NOMO-1 treated with dmso at 0.1 percent for 144 hours (cell line): Measurements from ENCODE around the gene WDR35.
A peak's percentile ranks its signal among the peaks of the same experiment; 100 is the strongest.

Experiments used
- DNase-seq: peaks from one replicate; lab custom pipeline; 2025; ENCODE audit not compliant: unreplicated experiment; lab: John Stamatoyannopoulos, UW

WDR35 gene

GRCh38 chr2:19989667-19990415 lies at the start of gene WDR35:
TSS of gene WDR35 (minus strand) at chr2:19990105. CDS start at chr2:19990015, 90 bp downstream.
- peak; percentile 9 for DNase-seq

- no peak for DNase-seq
Observed at GRCh38 chr2:20037660-20038059, 47.8 kb upstream of the WDR35 start.

GRCh38 chr2:20035955-20036666 lies 46.2 kb upstream of the WDR35 start:
- no peak for DNase-seq

GRCh38 chr2:20034821-20035220 lies 44.9 kb upstream of the WDR35 start:
- DNase-seq, result no peak

- no peak for DNase-seq
Observed at GRCh38 chr2:20034218-20034617, 44.3 kb upstream of the WDR35 start.

GRCh38 chr2:20033322-20033721 lies 43.4 kb upstream of the WDR35 start:
- no peak for DNase-seq

GRCh38 chr2:20030224-20030623 lies 40.3 kb upstream of the WDR35 start:
- DNase-seq, result no peak

GRCh38 chr2:20027705-20028434 lies 38.0 kb upstream of the WDR35 start:
- no peak for DNase-seq

- no peak for DNase-seq
Observed at GRCh38 chr2:20027260-20027677, 37.4 kb upstream of the WDR35 start.

GRCh38 chr2:20025065-20025786 lies 35.3 kb upstream of the WDR35 start:
- DNase-seq, result no peak

- no peak for DNase-seq
Observed at GRCh38 chr2:20023688-20024087, 33.8 kb upstream of the WDR35 start.

- no peak for DNase-seq
Observed at GRCh38 chr2:20021405-20022009, 31.6 kb upstream of the WDR35 start.

GRCh38 chr2:20019747-20020146 lies 29.8 kb upstream of the WDR35 start:
- no peak for DNase-seq

GRCh38 chr2:20018601-20019152 lies 28.8 kb upstream of the WDR35 start:
- DNase-seq, result no peak

- DNase-seq, result no peak
Observed at GRCh38 chr2:20016346-20016745, 26.4 kb upstream of the WDR35 start.

- DNase-seq, result no peak
Observed at GRCh38 chr2:20015482-20016083, 25.7 kb upstream of the WDR35 start.

GRCh38 chr2:20013126-20013849 lies 23.4 kb upstream of the WDR35 start:
- no peak for DNase-seq

- DNase-seq, result no peak
Observed at GRCh38 chr2:20012282-20013125, 22.6 kb upstream of the WDR35 start, which contains the start of gene MATN3. TSS of gene MATN3 (minus strand) at chr2:20012668. CDS start at chr2:20012631, 37 bp downstream.

- DNase-seq, result no peak
Observed at GRCh38 chr2:20012032-20012281, 22.1 kb upstream of the WDR35 start.
